Measurements from ENCODE around the gene GAL3ST2. TPM values are rescaled to one million over a fixed set of nuclear protein-coding genes. Genes with fewer than 3 reads are reported as not detected.
"Not testable (repeated sequence)": the region's sequence is repeated elsewhere in the genome, so short reads cannot be mapped to it uniquely, and the experiment has no call there.

GAL3ST2 gene
- total RNA-seq, 1 donor = 2.5 TPM

GRCh38 chr2:241770185-241770935 is 6.3 kb upstream of the GAL3ST2 start:
- Histone ChIP-seq H3K4me3 (ENCODE audit: low read length) (no peak overlapping the region), H3K4me1 (ENCODE audit: insufficient read depth, low read length) (no peaks in the 10 kb centered on the region), H3K27me3 (ENCODE audit: insufficient read depth, low read length) (no peaks in the 10 kb centered on the region), H3K9me3 (ENCODE audit: low read depth, low read length) (no peaks in the 10 kb centered on the region)

- Histone ChIP-seq H3K4me3 (ENCODE audit: low read length) (no peak overlapping the region), H3K27me3 (ENCODE audit: insufficient read depth, low read length) (no peaks in the 10 kb centered on the region), H3K9me3 (ENCODE audit: low read depth, low read length) (no peaks in the 10 kb centered on the region), H3K4me1 (ENCODE audit: insufficient read depth, low read length) (no peaks in the 10 kb centered on the region)
Measured at GRCh38 chr2:241770936-241771285, 5.7 kb upstream of the GAL3ST2 start.

- H3K4me3 ChIP-seq (ENCODE audit: low read length) = no peak overlapping the region
- no peaks in the 10 kb centered on the region for H3K4me1 ChIP-seq (ENCODE audit: insufficient read depth, low read length)
- no peaks in the 10 kb centered on the region for H3K9me3 ChIP-seq (ENCODE audit: low read depth, low read length)
- H3K27me3 ChIP-seq (ENCODE audit: insufficient read depth, low read length) = no peaks in the 10 kb centered on the region
Measured at GRCh38 chr2:241771286-241772062, 5.1 kb upstream of the GAL3ST2 start.

GRCh38 chr2:241772063-241772499 is 4.5 kb upstream of the GAL3ST2 start:
- no peaks in the 10 kb centered on the region for H3K9me3 ChIP-seq (ENCODE audit: low read depth, low read length)
- H3K4me3 ChIP-seq (ENCODE audit: low read length) = no peak overlapping the region

GRCh38 chr2:241773511-241774418 is 2.9 kb upstream of the GAL3ST2 start:
- Histone ChIP-seq H3K9me3 (ENCODE audit: low read depth, low read length) (no peaks in the 10 kb centered on the region), H3K27me3 (ENCODE audit: insufficient read depth, low read length) (no peaks in the 10 kb centered on the region), H3K4me3 (ENCODE audit: low read length) (no peak overlapping the region), H3K4me1 (ENCODE audit: insufficient read depth, low read length) (no peaks in the 10 kb centered on the region)

More at GRCh38 chr2:241772063-241772499, 4.5 kb upstream of the GAL3ST2 start:
- no peaks in the 10 kb centered on the region for H3K27me3 ChIP-seq (ENCODE audit: insufficient read depth, low read length)
- H3K4me1 ChIP-seq (ENCODE audit: insufficient read depth, low read length) = no peaks in the 10 kb centered on the region

GRCh38 chr2:241774419-241775222 is 2.0 kb upstream of the GAL3ST2 start:
- H3K9me3 ChIP-seq (ENCODE audit: low read depth, low read length) = no peaks in the 10 kb centered on the region
- no peaks in the 10 kb centered on the region for H3K4me1 ChIP-seq (ENCODE audit: insufficient read depth, low read length)
- no peak overlapping the region for H3K4me3 ChIP-seq (ENCODE audit: low read length)
- no peaks in the 10 kb centered on the region for H3K27me3 ChIP-seq (ENCODE audit: insufficient read depth, low read length)

GRCh38 chr2:241775223-241776177 is 1.1 kb upstream of the GAL3ST2 start:
- no peak overlapping the region for H3K4me3 ChIP-seq (ENCODE audit: low read length)
- no peaks in the 10 kb centered on the region for H3K9me3 ChIP-seq (ENCODE audit: low read depth, low read length)
- no peaks in the 10 kb centered on the region for H3K4me1 ChIP-seq (ENCODE audit: insufficient read depth, low read length)
- no peaks in the 10 kb centered on the region for H3K27me3 ChIP-seq (ENCODE audit: insufficient read depth, low read length)

- Histone ChIP-seq H3K4me3 (ENCODE audit: low read length) (no peak overlapping the region), H3K9me3 (ENCODE audit: low read depth, low read length) (no peaks in the 10 kb centered on the region), H3K27me3 (ENCODE audit: insufficient read depth, low read length) (no peaks in the 10 kb centered on the region), H3K4me1 (ENCODE audit: insufficient read depth, low read length) (no peaks in the 10 kb centered on the region)
Measured at GRCh38 chr2:241777170-241777685, 606 bp downstream of the GAL3ST2 start.

GRCh38 chr2:241777686-241778627 is 1.3 kb downstream of the GAL3ST2 start:
- Histone ChIP-seq H3K9me3 (ENCODE audit: low read depth, low read length) (no peaks in the 10 kb centered on the region), H3K4me1 (ENCODE audit: insufficient read depth, low read length) (no peaks in the 10 kb centered on the region), H3K27me3 (ENCODE audit: insufficient read depth, low read length) (no peaks in the 10 kb centered on the region), H3K4me3 (ENCODE audit: low read length) (no peak overlapping the region)

- Histone ChIP-seq H3K9me3 (ENCODE audit: low read depth, low read length) (no peaks in the 10 kb centered on the region), H3K4me1 (ENCODE audit: insufficient read depth, low read length) (no peaks in the 10 kb centered on the region), H3K4me3 (ENCODE audit: low read length) (no peak overlapping the region), H3K27me3 (ENCODE audit: insufficient read depth, low read length) (no peaks in the 10 kb centered on the region)
Measured at GRCh38 chr2:241780939-241781569, 4.4 kb downstream of the GAL3ST2 start.

- H3K27me3 ChIP-seq (ENCODE audit: insufficient read depth, low read length); H3K4me3 ChIP-seq (ENCODE audit: low read length); H3K4me1 ChIP-seq (ENCODE audit: insufficient read depth, low read length); H3K9me3 ChIP-seq (ENCODE audit: low read depth, low read length): not testable (repeated sequence)
Measured at GRCh38 chr2:241782053-241782452, 5.4 kb downstream of the GAL3ST2 start.

- H3K4me1 ChIP-seq (ENCODE audit: insufficient read depth, low read length) = peaks cover 5% of the 10 kb centered on the region
- H3K27me3 ChIP-seq (ENCODE audit: insufficient read depth, low read length) = no peaks in the 10 kb centered on the region
- no peak overlapping the region for H3K4me3 ChIP-seq (ENCODE audit: low read length)
- no peaks in the 10 kb centered on the region for H3K9me3 ChIP-seq (ENCODE audit: low read depth, low read length)
Measured at GRCh38 chr2:241788135-241788534, 11.5 kb downstream of the GAL3ST2 start.

All from mononuclear cell (primary cell).